ENCODE data around the gene PNMT.
"Not testable (repeated sequence)": the region's sequence is repeated elsewhere in the genome, so short reads cannot be mapped to it uniquely, and the experiment has no call there.

The PNMT gene

DNA sequence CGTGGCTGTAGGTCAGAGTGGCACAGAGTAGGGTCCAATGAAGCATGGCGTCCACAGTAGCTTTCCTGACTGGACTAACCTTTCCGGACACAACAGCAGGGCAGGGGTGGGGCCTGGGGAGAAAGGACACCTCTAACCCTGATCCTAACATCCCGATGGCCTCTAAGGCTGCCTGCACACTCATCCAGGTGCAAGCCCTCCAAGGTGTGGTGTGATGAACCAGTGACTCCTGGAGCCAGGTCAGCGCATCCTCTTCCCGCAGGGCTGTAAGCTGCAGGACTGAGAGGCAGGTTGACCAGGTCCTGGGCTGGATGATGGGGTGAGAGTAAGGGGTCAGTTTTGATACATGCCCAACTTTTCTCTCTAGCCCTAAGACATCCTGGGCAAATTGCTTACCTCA lies 28.5 kb downstream of the PNMT start:
- H3K4me3 ChIP-seq (ENCODE audit: control insufficient read depth, low read depth, low read length) = no peak overlapping the region
- no peak for DNase-seq (ENCODE audit: low read depth)
- TF ChIP-seq, protein P1, sequence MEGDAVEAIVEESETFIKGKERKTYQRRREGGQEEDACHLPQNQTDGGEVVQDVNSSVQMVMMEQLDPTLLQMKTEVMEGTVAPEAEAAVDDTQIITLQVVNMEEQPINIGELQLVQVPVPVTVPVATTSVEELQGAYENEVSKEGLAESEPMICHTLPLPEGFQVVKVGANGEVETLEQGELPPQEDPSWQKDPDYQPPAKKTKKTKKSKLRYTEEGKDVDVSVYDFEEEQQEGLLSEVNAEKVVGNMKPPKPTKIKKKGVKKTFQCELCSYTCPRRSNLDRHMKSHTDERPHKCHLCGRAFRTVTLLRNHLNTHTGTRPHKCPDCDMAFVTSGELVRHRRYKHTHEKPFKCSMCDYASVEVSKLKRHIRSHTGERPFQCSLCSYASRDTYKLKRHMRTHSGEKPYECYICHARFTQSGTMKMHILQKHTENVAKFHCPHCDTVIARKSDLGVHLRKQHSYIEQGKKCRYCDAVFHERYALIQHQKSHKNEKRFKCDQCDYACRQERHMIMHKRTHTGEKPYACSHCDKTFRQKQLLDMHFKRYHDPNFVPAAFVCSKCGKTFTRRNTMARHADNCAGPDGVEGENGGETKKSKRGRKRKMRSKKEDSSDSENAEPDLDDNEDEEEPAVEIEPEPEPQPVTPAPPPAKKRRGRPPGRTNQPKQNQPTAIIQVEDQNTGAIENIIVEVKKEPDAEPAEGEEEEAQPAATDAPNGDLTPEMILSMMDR (IDR thresholded peaks at IDR 0.05; ENCODE audit: control insufficient read depth, insufficient read depth, low read depth, low read length, missing control alignments) = no peak

DNA sequence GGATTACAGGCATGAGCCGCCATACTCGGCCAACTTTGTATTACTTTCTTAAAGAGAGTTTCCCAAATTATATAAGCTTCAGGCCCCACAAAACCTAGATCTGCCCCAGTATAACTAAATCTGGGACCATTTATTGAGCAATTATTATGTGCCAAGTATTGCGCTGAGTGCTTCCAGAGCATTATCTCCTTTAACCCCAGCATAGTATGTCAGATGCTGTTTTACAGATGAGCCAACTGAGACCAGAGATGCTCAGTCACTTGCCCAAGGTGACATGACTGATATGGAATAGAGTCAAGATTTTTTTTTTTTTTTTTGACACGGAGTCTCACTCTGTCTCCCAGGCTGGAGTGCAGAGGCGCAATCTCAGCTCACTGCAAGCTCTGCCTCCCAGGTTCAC lies 29.7 kb downstream of the PNMT start:
- DNase-seq (ENCODE audit: low read depth) = no peak
- TF ChIP-seq, protein P1 (IDR thresholded peaks at IDR 0.05; ENCODE audit: control insufficient read depth, insufficient read depth, low read depth, low read length, missing control alignments) = no peak
- no peak overlapping the region for H3K4me3 ChIP-seq (ENCODE audit: control insufficient read depth, low read depth, low read length)

DNA sequence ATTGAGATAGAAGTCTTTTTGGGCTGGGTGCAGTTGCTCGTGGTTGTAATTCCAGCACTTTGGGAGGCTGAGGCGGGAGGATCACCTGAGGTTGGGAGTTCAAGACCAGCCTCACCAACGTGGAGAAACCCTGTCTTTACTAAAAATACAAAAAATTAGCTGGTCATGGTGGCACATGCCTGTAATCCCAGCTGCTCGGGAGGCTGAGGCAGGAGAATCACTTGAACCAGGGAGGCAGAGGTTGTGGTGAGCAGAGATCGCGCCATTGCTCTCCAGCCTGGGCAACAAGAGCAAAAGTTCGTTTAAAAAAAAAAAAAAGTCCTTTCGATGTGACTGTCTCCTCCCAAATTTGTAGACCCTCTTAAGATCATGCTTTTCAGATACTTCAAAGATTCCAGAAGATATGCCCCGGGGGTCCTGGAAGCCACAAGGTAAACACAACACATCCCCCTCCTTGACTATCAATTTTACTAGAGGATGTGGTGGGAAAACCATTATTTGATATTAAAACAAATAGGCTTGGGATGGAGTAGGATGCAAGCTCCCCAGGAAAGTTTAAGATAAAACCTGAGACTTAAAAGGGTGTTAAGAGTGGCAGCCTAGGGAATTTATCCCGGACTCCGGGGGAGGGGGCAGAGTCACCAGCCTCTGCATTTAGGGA lies 31.0 kb downstream of the PNMT start:
- DNase-seq (ENCODE audit: low read depth) = not testable (repeated sequence)
- H3K4me3 ChIP-seq (ENCODE audit: control insufficient read depth, low read depth, low read length) = peak overlapping the region; percentile 84

DNA sequence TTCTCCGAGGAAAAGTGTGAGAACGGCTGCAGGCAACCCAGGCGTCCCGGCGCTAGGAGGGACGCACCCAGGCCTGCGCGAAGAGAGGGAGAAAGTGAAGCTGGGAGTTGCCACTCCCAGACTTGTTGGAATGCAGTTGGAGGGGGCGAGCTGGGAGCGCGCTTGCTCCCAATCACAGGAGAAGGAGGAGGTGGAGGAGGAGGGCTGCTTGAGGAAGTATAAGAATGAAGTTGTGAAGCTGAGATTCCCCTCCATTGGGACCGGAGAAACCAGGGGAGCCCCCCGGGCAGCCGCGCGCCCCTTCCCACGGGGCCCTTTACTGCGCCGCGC lies 31.5 kb downstream of the PNMT start, which contains the start of gene ERBB2:
ERBB2 (plus strand) TSS at position 247 of the 330 bp plus-strand sequence. CDS start 175 bp downstream, outside the sequence.
- DNase-seq (ENCODE audit: low read depth) = peak; percentile 31
- peak within 1 kb of the TSS; percentile 84 for H3K4me3 ChIP-seq (ENCODE audit: control insufficient read depth, low read depth, low read length)
- TF ChIP-seq, protein P1 (IDR thresholded peaks at IDR 0.05; ENCODE audit: control insufficient read depth, insufficient read depth, low read depth, low read length, missing control alignments) = no peak

DNA sequence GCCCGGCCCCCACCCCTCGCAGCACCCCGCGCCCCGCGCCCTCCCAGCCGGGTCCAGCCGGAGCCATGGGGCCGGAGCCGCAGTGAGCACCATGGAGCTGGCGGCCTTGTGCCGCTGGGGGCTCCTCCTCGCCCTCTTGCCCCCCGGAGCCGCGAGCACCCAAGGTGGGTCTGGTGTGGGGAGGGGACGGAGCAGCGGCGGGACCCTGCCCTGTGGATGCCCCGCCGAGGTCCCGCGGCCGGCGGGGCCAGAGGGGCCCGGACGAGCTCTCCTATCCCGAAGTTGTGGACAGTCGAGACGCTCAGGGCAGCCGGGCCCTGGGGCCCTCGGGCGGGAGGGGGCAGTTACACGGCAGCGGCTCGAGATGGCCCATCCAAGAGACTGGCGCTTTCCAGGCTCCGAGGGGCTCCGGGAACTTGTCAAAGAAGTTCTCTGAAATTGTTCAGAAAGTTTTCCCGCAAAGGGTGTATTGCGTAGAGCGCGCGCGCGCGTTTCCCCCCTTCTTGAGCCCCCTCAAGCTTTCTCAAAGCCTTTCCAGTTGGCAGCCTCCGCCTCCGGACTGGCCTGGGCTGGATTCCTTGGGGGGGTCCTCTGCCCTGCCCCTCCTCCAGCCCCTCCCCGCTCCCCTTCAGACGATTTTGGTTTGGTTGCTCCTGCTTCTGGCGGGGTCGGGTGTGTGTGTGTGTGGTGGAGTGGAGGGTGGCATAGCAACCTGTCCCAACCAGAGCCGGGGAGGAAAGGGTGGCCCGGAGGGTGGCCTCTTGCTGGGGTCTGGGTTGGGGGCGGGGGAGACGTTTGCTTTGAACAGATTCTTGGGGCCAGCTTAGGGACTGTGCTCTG lies 32.1 kb downstream of the PNMT start:
- TF ChIP-seq, protein P1 (IDR thresholded peaks at IDR 0.05; ENCODE audit: control insufficient read depth, insufficient read depth, low read depth, low read length, missing control alignments) = no peak
- no peak for DNase-seq (ENCODE audit: low read depth)
- peak overlapping the region; percentile 84 for H3K4me3 ChIP-seq (ENCODE audit: control insufficient read depth, low read depth, low read length)

DNA sequence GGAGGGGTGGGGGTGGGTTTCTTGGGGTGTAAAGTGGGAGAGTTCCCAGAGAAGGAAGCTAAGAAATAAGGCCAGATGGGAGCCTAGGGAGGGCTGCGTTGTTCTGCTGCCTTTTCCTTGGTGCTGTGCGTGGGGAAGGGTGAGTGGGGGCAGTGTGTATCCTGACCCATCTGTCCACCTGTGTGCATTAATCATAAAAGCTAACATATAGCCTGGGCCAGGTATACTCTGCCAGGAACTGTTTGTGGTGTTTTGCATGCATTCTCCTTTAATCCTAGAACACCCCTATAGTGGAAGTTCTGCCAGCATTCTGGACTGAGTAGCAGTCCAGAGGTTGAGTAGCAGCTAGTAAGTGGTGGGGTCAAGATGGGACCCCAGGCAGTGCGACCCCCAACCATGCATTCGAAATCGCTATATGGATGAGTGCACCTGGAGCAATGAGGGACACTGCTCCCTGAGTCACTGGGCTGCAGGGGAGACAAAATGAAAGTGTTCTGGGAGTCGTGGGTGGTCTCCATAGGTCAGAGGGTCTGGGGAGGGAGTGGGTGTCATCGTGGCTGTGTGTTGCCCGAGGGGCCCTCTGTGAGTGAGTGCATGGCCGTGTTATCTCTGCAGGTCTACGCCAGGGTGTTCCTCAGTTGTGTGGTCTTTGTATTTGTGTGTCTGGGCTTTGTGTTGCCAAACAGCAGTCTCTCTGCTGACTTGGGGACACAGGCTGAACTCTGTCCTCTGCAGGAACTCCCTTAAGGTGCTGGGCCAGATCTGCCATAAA lies 32.9 kb downstream of the PNMT start:
- peak overlapping the region; percentile 84 for H3K4me3 ChIP-seq (ENCODE audit: control insufficient read depth, low read depth, low read length)
- TF ChIP-seq, protein P1 (IDR thresholded peaks at IDR 0.05; ENCODE audit: control insufficient read depth, insufficient read depth, low read depth, low read length, missing control alignments) = no peak
- no peak for DNase-seq (ENCODE audit: low read depth)
